ENCODE results near the gene MT1A.
"Not testable (repeated sequence)": the region's sequence is repeated elsewhere in the genome, so short reads cannot be mapped to it uniquely, and the experiment has no call there.

MT1A gene

DNA sequence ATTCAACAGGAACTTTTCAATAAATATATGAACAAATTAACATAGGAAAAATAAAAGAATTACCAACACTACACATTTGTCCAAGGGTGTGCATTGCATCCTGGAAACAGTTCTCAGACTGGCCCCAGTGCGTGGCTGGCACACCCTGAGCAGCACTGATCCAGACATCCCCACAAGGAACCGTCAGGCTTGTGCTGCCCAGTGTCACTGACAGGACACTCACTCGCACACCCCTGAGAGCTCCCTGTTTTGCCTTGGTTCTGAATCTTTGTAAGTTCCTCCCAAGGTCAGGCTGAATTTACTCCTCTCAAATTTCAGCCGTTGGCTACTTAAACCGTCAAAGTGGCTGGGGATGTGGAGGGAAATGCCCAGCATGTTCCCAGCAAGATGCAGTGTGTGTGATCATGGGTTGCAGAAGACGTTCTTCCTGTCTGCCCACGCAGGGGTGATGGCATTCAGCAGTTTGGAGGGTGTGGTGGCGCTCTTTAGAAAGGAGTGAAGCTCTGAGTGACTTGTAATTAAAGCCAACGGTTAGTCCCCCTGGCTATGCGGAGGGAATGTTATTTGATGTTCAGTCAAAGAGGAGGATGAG is 28.4 kb upstream of the MT1A start:
- DNase-seq (ENCODE audit: low spot score), result peak; percentile 91

DNA sequence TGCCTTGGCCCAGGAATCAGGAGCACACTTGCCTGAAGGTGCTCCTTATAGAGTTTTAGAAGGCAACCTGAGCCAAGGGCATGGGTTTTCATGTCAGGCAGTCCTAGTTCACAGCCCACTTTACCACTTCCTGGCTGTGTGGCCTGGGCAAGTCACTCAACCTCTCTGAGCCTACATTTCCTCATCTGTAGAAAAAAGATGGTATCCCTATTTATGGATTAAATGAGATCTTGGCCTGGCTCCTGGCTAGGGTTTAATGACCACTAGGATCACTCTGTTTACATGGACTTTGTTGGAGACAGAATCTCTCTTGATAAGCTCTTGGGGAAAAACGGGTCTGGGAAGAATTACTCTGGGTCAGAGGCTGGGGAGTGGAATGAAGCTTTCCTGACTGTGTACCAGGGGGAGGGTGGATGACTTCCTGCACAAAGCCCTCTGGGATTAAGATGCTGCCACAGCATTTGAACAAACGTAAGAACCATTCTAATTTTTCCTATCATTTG is 27.8 kb upstream of the MT1A start:
- DNase-seq (ENCODE audit: low spot score), result no peak

DNA sequence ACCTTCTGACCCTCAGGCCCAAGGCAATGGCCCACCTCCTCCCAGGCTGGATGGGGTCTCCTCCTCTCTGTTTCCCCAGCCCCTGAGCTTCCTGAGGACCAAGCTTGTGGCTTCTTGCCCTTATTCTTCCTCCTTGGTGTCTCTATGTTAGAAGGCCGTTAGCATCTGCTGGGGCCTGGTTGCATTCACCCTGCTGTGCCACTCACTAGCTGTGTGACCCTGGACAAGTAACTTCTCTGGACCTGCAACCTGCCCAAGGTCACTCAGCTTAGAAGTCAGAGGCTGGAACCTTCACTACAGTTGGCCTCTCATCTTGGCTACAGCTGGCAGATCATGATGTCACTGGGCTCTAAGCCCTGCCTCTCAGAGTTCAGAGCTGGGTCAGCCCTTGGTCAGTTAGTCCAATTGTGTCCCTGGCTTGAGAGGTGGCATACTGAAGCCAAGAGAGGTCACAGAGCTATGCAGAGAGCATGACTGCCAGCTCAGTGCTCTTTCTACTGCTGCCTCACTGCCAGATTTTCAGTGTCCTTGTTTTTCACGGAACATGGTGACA is 27.1 kb upstream of the MT1A start:
- DNase-seq (ENCODE audit: low spot score), result no peak

DNA sequence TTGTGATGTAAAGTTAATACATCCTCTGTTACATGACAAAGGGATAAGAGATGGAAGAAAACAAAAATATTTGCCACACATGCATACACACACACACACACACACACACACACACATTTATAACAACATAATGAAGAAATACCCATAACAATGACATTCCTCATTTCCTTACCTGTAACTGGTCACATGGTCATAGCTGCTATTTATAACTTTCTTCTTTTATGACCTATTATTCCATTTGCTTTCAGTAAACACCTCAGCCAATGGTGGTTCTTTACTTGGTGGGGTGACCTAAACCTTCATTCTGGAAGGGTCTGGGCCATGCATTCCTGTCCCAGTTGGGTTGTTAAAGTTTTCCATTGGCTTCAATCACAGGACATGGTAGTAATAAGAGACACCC is 24.8 kb upstream of the MT1A start:
- DNase-seq (ENCODE audit: low spot score), result no peak

DNA sequence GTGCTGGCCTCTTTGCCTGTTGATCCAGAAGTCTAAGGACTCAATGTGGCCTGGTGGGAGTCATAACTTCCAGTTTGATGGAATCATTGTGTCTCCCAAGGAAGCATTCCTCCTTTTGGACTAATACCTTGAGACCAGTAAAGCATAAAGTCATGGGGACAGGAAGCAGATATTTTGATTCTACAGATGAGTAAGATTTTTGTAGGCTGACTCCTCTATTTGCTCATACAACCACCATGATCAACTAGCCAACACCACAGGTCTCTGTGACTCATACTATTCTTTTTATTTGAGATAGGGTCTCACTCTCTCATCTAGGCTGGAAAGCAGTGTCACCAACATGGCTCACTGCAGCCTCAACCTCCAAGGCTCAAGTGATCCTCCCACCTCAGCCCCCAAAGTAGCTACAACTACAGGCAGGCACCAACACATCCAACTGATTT is 23.9 kb upstream of the MT1A start:
- DNase-seq (ENCODE audit: low spot score), result peak; percentile 58

DNA sequence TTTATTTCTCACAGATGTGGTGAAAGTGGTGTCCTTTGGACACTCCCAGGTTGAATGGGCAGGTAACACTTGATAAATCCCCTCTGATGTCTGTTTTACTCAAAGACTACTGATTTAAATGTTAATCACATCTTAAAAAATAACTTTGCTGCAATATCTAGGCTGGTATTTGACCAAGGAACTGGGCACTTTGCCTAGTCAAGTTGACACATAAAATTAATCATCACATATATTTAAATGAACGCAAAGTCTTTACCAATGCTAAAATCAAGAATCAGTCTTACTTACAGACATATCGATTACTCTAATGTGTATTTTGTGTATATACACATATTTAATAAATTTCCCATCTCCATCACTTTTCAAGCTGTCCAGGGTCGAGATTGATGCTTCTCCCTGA is 23.1 kb upstream of the MT1A start:
- no peak for DNase-seq (ENCODE audit: low spot score)

DNA sequence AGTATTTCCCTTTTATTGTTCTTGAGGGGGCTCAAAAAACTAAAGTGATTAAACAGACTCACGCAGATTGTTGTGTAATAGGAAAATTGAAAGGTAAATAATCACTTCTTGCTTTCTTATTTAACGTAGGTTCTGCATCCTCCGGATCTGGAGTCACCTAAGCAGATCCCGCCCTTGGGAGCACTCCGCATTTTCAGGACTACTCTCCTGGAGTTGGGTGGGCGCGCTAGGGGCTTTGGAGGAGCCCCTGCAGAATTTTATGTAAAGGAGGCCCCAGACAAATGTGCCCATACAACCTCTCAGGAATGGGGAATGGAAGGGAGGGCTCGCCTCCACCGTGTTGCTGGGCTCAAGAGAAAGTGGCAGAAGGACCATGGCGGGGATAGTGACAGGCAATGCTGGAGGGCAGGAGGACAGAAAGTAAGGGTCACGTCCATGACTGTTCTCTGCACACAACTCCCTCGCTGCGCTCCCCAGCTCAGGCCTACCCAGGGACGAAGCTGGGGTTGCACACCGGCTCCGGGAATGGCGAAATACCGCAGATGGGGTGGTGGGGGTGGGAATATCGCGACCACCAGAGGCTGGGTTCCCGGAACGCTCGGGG is 21.8 kb upstream of the MT1A start:
- no peak for DNase-seq (ENCODE audit: low spot score)

DNA sequence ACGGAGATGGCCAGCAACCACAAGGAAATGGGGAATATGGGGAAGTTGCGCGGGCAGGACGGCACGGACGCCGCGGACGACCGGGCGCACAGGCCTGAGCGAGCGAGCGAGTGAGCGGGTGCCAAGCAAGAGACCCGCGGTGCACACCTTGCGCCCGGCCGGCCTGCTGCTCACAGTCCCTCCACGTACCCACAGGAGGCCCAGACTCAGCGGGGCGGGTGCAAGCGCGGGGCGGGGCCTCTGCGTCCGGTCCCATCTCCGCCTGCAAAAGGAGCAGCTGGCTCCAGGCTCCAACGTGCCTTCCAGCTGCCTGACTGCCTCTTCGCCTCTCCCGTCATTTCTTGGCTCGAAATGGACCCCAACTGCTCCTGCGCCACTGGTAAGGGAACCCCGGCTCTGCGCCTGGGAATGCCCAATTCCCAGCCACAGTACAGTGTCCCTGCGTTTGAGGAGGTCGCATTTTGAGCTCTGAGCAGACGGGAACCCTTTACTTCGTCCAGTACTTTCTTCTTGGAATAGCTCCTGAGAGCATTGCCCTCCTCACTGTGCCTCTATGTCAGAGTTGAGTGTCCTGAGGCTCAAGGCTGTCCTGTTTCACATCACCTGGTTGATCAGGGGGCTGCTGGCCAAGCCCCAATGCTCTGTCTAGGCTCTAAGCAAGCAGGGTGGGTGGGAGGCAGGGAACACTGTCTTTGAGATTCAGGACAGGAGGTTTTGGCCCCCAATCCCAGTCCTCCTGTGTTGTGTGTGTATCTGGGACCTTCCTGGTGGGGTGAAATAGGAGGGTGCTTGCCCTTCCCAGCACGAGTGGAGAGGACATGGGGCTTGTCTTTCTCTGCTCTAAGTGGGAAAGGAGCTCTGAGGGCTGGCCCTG is 21.0 kb upstream of the MT1A start:
- no peak for DNase-seq (ENCODE audit: low spot score)

DNA sequence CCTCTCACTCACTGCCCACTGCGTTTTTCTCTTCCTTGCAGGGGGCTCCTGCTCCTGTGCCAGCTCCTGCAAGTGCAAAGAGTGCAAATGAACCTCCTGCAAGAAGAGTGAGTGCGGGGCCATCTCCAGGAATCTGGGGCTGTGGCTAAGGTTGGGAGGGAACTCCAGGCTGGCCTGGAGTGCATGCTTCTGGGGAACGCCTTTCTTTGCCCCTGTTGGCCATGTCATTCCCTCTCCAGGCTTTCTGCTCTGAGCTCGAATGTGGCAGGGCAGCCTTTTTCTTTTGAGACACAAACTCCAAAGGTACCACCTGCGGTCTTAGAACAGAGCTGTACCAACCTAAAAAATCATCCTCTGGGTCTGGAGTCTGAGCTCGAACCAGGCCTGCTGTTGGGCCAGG is 20.3 kb upstream of the MT1A start:
- DNase-seq (ENCODE audit: low spot score), result no peak

DNA sequence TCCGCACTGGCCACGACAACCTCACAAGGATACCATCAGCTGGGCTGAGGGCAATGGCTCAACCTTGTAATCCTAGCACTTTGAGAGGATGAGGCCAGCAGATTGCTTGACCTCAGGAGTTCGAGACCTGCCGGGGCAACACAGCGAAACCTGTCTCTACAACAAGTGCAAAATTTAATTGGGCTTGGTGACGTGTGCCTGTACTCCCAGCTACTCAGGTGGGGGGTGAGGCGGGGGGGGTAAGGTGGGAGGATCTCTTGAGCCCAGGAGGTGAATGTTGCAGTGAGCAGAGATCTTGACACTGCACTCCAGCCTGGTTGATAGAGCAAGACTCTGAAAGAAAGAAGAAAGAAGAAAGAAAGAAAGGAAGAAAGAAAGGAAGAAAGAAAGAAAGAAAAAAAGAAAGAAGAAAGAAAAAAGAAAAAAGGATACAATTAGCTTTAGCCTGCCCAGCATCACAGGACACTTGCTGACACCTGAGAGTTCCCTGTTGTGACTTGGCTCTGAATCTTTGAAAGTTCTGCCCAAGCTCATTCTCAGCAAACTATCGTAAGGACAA is 18.0 kb upstream of the MT1A start:
- no peak for DNase-seq (ENCODE audit: low spot score)

DNA sequence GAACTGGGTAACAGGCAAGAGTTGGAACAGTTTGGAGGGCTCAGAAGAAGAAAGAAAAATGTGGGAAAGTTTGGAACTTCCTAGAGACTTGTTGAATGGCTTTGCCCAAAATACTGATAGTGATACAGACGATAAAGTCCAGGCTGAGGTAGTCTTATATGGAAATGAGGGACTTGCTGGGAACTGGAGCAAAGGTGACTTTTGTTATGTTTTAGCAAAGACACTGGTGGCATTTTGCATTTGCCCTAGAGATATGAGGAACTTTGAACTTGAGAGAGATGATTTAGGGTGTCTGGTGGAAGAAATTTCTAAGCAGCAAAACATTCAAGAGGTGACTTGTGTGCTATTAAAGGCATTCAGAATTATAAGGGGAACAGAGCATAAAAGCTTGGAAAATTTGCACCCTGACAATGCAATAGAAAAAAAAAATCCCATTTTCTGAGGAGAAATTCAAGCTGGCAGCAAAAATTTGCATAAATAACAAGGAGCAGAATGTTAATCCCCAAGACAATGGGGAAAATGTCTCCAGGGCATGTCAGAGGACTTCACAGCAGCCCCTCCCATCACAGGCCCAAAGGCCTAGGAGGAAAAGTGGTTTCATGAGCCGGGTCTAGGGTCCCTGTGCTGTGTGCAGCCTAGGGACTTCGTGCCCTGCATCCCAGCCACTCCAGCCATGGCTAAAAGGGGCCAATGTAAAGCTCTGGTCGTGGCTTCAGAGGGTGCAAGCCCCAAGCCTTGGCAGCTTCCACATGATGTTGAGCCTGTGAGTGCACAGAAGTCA is 16.6 kb upstream of the MT1A start:
- DNase-seq (ENCODE audit: low spot score), result not testable (repeated sequence)

DNA sequence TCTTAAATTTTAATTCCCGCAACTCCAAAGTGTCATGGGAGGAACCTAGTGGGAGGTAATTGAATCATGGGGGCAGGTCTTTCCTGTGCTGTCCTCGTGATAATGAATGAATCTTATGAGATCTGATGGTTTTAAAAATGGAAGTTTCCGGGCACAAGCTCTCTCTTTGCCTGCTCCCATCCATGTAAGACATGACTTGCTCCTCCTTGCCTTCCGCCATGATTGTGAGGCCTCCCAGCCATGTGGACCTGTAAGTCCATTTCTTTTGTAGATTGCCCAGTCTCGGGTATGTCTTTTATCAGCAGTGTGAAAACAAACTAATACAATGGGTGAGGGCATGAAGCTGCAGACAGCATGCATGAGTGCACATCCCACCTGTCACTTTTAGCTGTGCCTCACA is 15.3 kb upstream of the MT1A start:
- not testable (repeated sequence) for DNase-seq (ENCODE audit: low spot score)

DNA sequence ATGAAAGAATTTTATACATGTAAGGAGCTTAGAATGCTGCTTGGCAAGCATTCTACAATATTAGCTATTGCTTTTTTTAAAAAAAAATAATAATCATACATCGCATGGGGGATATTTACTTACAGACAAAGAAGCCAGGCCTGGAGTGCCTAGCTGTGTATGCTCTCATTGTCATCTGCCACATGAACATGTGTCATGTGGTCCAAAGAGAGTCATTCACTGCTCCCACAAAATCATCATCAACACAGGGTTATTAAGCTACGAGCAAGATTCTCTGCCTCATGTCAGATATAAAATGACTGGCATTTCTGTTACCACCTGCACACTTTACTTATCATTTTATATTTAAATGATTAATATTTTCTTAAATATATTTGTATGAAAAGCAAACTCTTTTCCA is 14.8 kb upstream of the MT1A start:
- DNase-seq (ENCODE audit: low spot score), result no peak

DNA sequence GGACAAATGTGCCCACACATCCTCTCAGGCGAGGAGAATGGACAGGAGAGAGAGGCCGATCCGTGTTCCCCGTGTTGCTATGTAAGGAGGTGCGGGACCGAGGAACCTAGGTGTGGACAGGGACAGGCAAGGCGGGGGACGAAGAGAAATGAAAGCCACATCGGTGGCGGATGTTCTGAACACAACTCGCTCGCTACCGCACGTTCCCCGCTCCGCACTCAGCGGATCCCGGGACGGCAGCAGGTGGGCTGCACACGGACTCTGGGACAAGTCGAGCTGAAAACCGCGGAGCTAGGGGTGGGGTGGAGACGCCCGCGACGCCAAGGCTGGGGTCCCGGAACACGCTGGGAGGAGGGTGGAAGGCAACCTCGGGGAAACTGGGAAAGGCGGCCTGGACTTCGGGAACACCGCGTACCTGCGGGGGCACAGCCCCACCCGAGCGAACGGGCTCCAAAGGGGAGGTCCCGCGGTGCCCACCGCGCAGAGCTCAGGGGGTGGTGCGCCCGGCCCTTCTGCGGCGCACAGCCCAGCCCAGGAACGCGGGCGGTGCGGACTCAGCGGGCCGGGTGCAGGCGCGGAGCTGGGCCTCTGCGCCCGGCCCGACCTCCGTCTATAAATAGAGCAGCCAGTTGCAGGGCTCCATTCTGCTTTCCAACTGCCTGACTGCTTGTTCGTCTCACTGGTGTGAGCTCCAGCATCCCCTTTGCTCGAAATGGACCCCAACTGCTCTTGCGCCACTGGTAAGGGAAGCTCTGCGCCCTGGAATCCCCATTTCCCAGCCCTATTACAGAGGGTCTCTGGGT is 13.1 kb upstream of the MT1A start, which contains the start of gene MT1E:
Gene MT1E, plus strand, starts transcription at position 642 of the 803 bp plus-strand sequence. Its CDS starts 71 bp downstream, at position 713.
- peak; percentile 80 for DNase-seq (ENCODE audit: low spot score)

DNA sequence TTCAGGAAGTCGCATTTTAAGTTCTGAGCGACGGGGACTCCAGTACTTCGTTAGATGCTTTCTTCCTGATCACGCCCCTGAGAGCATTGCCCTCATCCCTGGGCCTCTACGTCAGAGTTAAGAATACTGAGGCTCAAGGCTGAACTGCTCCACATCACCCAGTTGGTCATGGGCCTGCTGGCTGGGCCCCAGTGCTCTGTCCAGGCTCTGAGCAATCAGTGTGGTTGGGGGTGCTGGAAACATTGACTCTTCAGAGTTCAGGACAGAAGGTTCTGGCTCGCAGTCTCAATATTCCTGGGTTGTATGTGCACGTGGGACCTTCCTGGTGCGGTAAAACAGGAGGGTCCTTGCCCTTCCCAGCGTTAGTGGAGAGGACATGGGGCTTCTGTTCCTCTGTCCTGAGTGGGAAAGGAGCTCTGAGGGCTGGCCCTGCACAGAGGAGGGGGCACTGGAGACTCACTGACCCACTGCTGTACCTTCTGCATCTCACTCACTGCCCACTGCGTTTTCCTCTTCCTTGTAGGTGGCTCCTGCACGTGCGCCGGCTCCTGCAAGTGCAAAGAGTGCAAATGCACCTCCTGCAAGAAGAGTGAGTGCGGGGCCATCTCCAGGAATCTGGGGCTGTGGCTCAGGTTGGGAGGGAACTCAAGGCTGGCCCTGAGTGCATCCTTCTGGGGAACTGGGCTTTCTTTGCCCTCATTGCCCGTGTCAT is 12.4 kb upstream of the MT1A start:
- DNase-seq (ENCODE audit: low spot score), result peak; percentile 43

DNA sequence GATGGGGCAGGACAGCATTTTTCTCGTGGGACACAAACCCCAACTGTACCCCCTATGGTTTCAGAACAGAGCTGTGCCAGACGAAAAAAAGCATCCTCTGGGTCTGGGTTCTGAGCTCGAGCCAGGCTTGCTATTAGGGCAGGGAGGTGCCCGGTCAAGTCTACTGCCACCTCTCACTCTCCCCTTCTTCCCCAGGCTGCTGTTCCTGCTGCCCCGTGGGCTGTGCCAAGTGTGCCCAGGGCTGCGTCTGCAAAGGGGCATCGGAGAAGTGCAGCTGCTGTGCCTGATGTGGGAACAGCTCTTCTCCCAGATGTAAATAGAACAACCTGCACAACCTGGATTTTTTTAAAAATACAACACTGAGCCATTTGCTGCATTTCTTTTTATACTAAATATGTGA is 11.8 kb upstream of the MT1A start:
- no peak for DNase-seq (ENCODE audit: low spot score)

DNA sequence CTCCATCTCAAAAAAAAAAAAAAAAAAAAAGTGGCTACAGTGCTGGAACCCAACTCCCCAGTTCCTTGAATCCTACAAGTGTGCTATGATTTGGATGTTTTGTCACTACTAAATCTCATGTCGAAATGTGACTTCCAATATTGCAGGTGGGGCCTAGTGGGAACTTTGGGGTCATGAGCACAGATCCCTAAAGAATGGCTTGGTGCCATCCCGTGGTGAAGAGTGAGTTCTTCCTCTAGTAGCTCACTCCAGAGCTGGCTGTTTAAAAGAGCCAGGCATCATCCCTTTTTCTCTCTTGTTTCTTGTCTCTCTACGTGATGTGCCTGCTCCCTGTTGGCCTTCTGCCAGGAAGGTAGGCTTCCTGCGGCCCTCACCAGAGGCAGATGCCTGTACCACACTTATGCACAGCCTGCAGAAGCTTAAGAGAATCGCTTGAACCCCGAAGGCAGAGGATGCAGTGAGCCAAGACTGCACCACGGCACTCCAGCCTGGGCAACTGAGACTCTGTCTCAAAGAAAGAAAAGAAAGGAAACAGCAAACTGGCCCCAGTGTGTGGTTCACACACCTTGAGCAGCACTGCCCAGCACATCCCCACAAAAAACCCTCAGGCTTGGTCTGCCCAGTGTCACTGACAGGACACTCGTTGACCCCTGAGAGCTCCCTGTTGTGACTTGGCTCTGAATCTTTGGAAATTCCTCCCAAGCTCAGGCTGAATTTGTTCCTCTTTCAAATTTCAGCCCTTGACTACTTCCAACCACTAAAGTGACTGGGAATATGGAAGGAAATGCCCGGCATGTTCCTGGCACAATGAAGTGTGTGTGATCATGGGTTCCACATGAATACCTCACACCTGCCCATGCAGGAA is 9.7 kb upstream of the MT1A start:
- DNase-seq (ENCODE audit: low spot score), result no peak

DNA sequence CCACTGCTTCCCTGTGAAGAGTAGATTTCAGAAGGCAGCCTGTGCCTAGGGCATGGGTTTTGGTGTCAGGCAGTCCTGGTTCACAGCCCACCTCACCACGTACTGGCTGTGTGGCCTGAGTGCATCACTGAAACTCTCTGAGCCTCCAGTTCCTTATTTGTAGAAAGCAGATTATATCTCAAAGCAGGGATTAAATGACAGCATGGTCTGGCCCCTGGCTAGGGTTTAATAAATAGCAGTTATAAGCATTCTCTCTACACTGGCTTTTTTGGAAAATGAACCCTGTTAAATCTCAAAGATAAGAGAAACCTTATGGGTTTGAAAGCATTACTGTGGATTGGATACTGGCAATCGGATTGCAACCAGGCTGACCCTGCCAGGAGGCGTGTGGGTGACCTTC is 8.9 kb upstream of the MT1A start:
- no peak for DNase-seq (ENCODE audit: low spot score)

DNA sequence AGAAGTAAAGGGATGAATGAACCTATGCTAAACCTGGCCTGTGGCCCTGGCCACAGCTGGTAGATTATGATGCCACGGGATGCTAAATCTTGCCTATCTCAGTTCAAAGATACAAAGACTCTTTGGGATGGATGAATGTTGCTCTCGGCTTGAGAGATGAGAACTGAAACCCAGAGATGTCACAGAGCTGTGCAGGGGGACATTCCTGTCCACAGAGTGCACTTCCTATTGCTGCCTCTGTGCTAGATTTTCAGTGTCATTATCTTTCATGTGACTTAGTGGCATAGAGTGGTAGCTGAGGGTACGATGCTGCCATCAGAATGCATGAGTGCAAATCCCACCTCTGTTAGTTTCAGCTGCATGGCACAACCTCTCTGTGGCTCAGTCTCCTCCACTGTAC is 8.3 kb upstream of the MT1A start:
- no peak for DNase-seq (ENCODE audit: low spot score)

Measured in SW480 (cell line).